T follicular helper cell (primary cell): ENCODE data around the gene CAMTA1.

Experiments
- DNase-seq: peaks from one replicate; pipeline ENCODE4 v3.0.0-alpha.2; 2020; ENCODE audit warnings: low read depth

The CAMTA1 gene

DNA sequence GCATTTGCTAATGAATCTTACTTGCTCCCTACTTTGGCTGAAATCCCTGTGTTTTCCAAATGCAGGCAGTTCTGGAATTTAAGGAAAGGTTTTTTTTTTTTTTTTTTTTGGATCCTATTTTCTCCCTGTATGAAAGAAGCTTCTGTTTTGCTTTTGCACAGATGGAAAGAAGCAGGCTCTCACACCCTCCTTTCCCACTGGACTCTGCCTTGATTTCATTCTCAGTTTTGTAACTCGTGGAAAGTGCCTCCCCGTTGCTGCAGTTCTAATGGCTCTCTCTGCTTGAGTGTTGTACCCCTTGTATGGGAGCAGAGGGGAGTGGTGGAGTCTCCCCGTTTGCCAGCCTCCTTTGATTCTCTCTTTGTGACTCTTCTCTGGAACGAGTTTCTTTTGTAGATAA, 291.9 kb downstream of the CAMTA1 start:
- DNase-seq = no peak

- no peak for DNase-seq
These were observed 292.7 kb downstream of the CAMTA1 start for GRCh38 chr1:7077970-7078369.

DNA sequence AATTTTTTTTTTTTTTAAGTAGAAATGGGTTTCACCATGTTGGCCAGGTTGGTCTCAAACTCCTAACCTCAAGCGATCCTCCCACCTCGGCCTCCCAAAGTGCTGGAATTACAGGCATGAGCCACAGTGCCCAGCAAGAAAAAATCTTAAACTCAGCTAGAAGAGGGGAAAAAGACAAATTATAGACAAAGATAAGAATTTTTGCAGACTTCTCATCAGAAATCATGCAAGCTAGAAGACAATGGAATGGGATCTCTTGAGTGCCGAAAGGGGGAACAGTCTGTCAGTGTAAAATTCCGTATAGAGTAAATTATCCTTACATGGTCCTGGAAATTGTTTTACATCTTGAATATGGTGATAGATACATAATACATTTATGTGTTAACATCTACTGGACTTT, 294.4 kb downstream of the CAMTA1 start:
- DNase-seq = no peak

DNA sequence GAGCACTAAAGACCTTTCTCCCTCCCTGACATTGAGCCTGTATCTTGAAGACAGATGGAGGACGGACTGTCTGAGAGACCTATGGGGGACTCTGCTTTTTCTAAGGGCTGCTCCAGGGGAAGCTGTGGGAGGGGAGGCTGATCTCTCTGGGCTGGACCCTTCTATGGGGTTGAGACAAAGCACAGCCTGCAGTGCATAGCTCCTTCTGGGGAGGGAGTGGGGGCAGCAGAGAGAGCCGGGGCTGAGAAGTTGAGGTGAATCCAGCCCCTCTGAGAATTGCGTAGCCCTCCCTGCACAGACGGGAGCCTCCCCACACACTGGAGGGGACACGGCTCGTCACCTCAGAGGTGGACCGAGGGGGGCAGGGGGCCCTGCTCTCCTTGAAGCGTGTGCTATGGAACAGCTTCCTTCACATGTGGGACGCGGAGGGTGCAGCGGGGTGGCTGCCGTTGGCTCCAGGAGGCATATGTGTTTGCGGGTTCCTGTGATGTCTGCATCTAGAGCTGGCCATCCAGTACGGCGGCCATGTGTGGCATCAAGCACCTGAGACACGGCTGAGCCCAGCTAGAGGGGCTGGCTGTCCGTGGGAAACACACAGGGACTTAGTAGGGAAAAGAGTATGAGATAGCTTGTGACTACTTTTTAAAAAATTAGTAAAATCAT, 299.1 kb downstream of the CAMTA1 start:
- no peak for DNase-seq

DNA sequence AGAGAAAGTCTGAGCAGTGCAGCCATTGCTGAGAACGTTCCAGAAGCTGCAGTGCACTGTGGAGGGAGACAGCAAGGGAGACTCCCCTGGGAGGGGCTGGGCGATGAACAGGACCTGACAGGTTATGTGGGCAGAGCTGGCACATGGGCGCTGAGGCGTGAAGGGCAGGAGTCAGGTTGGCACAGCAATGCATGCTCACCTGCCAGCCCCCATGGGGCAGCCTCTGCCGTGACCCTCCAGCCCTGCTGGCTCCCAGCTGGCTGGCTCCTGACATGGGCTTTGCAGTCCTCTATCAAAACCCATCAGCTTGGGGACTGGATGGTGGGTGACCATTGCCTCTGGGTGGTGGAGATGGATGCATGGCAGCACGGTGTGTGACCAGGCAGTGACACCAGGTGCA, 300.3 kb downstream of the CAMTA1 start:
- no peak for DNase-seq

DNA sequence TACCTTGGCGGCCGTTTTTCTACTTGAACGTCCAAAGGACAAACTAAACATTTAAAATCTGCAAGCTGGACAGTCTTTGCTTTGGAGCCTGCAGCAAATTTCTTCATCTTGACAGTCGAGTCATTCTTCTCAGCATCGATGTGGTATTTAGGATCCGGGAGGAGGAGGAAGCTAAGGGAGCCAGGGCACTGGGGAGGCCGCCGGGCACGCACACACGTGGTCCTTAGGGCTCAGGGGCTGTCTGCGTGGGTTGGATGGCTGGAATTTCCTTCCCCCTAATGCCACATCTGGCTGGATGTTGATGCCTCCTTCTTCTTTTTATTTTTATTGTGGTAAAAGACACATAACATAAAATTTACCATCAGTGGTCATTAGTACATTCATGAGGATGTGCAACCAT, 300.9 kb downstream of the CAMTA1 start:
- DNase-seq = no peak

GRCh38 chr1:7087888-7088287, 302.6 kb downstream of the CAMTA1 start:
- DNase-seq = no peak

DNA sequence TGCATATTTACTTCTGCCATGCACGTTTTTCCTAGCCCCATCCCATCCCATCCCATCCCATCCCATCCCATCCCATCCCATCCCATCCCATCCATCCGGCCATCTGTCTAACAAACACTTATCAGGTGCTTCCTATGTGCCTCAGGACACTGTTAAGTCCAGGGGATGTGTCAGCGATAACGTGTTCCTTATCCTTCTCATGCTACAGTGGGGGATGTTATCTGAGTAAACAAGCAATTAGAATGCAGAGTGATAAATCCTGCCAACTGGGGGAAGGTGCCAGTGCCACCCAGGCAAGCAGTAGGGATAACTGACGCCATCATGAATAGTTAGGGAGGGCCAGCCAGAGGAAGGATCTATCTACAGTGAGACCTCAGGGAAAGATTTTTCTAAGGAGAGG, 304.2 kb downstream of the CAMTA1 start:
- DNase-seq = no peak

- DNase-seq = no peak
These were observed 308.0 kb downstream of the CAMTA1 start for GRCh38 chr1:7093297-7093696.

DNA sequence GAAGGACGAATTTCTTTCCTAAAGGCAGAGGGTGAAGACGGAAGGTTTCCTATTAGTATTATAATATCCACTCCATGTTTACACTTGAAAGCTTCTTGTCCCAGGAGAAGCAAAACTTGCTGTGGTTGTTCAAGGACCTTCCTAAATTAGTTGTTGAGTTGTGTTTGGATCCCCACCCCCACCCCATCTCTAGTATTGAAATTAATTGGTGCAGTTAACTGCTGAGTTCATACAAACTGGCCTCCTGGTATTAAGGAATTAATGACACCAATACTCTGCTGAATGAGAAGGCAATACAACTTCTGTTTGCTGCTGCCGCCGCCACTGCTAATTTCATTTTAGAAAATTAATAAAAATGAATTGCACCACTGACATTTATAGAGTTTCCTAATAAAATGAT, 308.8 kb downstream of the CAMTA1 start:
- no peak for DNase-seq

GRCh38 chr1:7094509-7094908, 309.3 kb downstream of the CAMTA1 start:
- no peak for DNase-seq

- no peak for DNase-seq
These were observed 310.2 kb downstream of the CAMTA1 start for GRCh38 chr1:7095343-7095964.

DNA sequence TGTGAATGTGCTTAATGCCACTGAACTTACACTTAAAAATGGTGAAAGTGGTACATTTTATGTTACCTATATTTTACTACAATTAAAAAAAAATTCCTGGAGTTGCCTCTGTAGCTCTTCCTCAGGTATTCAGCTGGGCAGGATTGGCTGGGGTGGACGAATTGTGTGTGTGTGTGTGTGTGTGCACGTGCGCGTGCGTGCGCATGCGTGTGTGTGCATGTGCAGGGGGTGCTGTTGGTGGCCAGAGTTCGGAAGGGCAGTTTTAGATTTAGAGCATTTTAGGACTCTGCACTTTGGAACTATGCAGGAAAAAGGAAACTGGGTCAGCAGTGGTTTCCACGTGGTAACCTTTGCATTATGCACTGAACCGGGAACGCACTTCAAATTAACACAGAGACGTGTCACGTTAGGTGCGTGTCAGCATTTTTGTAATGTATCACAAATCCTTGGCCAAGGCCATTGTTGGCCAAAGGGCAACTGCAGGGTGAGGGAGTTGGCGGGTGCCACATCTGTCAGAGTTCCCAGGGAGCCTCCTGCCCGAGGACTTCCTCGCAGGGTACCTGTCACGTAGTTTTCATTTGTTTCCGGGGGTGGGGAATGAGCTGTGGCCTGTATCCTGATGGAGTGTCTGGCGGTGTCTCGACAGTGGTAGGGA, 312.8 kb downstream of the CAMTA1 start:
- DNase-seq = no peak

- DNase-seq = no peak
These were observed 313.4 kb downstream of the CAMTA1 start for GRCh38 chr1:7098641-7099040.

DNA sequence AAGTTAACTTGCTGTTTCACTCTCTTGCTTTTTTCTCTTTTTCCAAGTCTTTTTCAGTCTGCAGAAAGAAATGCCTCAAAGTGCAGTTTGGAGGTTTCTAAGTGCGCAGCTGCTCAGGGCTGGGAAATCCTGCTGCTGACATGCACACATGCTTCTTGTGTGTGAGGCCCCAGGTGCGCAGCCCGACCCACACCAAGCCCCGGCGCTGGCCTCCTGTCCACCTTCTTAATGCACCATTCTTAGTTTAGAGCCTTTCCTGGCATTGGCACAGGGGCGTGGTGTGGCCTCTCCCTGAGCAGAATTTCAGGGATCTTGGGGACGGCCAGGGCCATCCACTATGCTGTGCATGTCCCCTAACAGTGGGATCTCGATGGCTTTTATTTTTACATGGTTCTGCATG, 315.2 kb downstream of the CAMTA1 start:
- no peak for DNase-seq

- no peak for DNase-seq
These were observed 315.9 kb downstream of the CAMTA1 start for GRCh38 chr1:7101187-7101586.

- DNase-seq = no peak
These were observed 318.1 kb downstream of the CAMTA1 start for GRCh38 chr1:7103361-7103782.

GRCh38 chr1:7103874-7104273, 318.6 kb downstream of the CAMTA1 start:
- no peak for DNase-seq

GRCh38 chr1:7104339-7104738, 319.1 kb downstream of the CAMTA1 start:
- no peak for DNase-seq

DNA sequence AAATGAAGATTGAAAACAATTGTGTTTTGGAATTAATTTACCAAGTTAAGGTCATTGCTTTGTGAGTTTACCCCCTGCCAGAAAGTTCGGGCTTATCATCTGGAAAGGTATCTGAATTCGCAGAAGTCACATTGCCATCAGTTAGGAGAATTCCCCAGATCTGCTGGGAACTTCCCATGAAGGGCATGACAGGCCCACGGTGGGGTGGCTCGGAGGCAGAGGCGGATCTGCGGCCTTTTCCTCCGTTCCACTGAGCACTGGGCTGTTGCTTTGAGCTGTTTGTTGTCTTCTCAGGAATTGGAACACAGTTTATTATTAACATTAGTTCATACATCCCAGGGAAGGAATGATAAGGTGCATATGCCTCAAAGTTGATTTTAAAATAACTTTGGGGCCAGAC, 320.0 kb downstream of the CAMTA1 start:
- DNase-seq = no peak

DNA sequence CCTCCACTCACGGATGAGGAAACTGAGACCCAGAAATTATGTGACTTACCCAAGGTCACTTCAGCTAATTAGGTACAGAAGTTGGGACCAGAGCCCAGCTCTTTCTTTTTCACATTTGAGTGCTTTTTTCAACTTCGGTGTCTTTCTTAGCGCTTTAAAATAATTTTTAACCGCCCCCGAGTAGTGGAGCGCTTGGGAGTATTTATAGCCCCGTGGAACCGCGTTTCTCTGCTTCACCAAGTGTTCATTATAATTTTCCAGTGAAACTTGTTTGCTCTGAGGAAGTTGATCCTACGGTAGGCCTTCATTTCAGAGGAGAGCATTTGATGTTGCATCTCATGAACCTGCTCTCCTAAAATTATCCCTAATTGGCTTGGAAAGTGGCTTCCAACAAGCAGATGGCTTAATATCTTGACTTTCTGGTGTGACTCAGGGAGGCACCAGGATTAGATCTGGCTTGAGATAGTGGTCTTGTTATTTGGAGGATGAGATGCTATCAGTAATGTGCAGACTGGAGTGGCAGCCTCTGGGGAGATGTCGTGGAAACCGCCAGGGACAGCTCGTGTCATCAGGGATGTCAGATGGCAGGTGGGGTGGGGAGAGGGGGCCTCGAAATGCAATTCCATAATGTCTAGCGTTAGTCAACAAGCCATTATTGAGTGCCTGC, 321.3 kb downstream of the CAMTA1 start:
- no peak for DNase-seq

DNA sequence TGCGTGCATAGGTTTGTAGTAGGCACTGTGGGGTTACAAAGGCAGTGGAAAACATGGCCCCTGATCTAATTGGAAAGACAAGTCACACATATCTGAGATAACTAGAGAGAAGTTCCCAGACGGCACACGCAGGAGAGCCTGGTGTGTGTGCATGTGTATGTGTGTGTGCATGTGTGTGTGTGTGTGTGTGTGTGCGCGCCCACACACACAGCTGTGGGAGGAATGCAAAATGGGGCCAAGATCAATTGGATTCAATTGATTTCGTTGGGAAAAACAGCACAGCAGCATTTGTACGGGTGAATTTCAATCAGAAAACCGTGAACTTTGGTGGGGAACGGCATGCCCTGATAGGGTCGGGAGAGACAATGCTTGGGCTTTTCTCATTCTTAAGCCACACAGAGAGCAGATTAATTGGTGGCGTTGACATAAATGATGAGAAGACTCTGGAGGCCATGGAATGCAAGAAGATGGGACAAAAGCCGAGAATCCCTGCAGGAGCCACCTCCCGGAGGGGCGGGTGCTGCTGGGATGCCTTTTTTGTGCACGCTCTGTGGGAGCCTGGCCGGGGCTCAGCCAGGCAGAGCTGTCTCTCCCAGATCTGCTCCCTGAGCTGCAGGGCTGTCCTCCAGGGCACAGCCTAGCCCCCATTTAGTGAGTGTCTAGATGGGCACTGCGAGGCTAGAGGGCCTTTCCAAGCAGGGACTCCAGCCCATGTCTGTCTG, 322.0 kb downstream of the CAMTA1 start:
- DNase-seq = no peak
